ENCODE results near the gene FOXO3. TPM values are rescaled to one million over a fixed set of nuclear protein-coding genes. Genes with fewer than 3 reads are reported as not detected.

FOXO3 gene
- total RNA-seq, 2 donors from 2014 or later = 33.4 to 61.7 TPM

- intact Hi-C loops (cut with DNase I) = no loop called here
- peaks cover 2% of the 10 kb centered on the region for H3K4me1 ChIP-seq
- no peaks in the 10 kb centered on the region for H3K9me3 ChIP-seq
These were observed 129.8 kb downstream of the FOXO3 start for GRCh38 chr6:108690326-108691049.

GRCh38 chr6:108693430-108694154, 132.9 kb downstream of the FOXO3 start:
- no peak for DNase-seq
- Histone ChIP-seq H3K4me3 (no peak overlapping the region), H3K27me3 (no peaks in the 10 kb centered on the region)

More at GRCh38 chr6:108690326-108691049, 129.8 kb downstream of the FOXO3 start:
- Histone ChIP-seq H3K27ac (no peak overlapping the region), H3K36me3 (no peaks in the 10 kb centered on the region), H3K27me3 (no peaks in the 10 kb centered on the region), H3K9ac (ENCODE audit: low read depth in 2 of 2, low read length in 2 of 2) (no peak overlapping the region), H3K4me3 (no peak overlapping the region)
- TF ChIP-seq CTCF (IDR thresholded peaks at IDR 0.05) = no peak
- DNase-seq = no peak

GRCh38 chr6:108694816-108695215, 134.1 kb downstream of the FOXO3 start:
- DNase-seq = no peak
- Histone ChIP-seq H3K4me3 (no peak overlapping the region), H3K36me3 (no peaks in the 10 kb centered on the region), H3K27me3 (no peaks in the 10 kb centered on the region), H3K27ac (no peak overlapping the region), H3K4me1 (no peaks in the 10 kb centered on the region), H3K9ac (ENCODE audit: low read depth in 2 of 2, low read length in 2 of 2) (no peak overlapping the region), H3K9me3 (no peaks in the 10 kb centered on the region)
- TF ChIP-seq CTCF (IDR thresholded peaks at IDR 0.05) = no peak
- intact Hi-C loops (cut with DNase I) = no loop called here

More at GRCh38 chr6:108693430-108694154, 132.9 kb downstream of the FOXO3 start:
- intact Hi-C loops (cut with DNase I) = no loop called here
- Histone ChIP-seq H3K9ac (ENCODE audit: low read depth in 2 of 2, low read length in 2 of 2) (no peak overlapping the region), H3K36me3 (no peaks in the 10 kb centered on the region), H3K4me1 (no peaks in the 10 kb centered on the region), H3K9me3 (no peaks in the 10 kb centered on the region), H3K27ac (no peak overlapping the region)
- no peak for TF ChIP-seq CTCF (IDR thresholded peaks at IDR 0.05)

- H3K9ac ChIP-seq (ENCODE audit: low read depth in 2 of 2, low read length in 2 of 2) = no peak overlapping the region
- no peak overlapping the region for H3K4me3 ChIP-seq
- intact Hi-C loops (cut with DNase I) = no loop called here
- DNase-seq = no peak
- no peak for TF ChIP-seq CTCF (IDR thresholded peaks at IDR 0.05)
- H3K27ac ChIP-seq = no peak overlapping the region
- H3K36me3 ChIP-seq = no peaks in the 10 kb centered on the region
- H3K27me3 ChIP-seq = no peaks in the 10 kb centered on the region
- no peaks in the 10 kb centered on the region for H3K4me1 ChIP-seq
- no peaks in the 10 kb centered on the region for H3K9me3 ChIP-seq
These were observed 136.9 kb downstream of the FOXO3 start for GRCh38 chr6:108697561-108698161.

GRCh38 chr6:108698593-108699289, 138.0 kb downstream of the FOXO3 start:
- Histone ChIP-seq H3K9me3 (no peaks in the 10 kb centered on the region), H3K27ac (no peak overlapping the region), H3K27me3 (no peaks in the 10 kb centered on the region), H3K4me3 (no peak overlapping the region), H3K9ac (ENCODE audit: low read depth in 2 of 2, low read length in 2 of 2) (no peak overlapping the region), H3K4me1 (no peaks in the 10 kb centered on the region), H3K36me3 (no peaks in the 10 kb centered on the region)
- intact Hi-C loops (cut with DNase I) = no loop called here
- no peak for TF ChIP-seq CTCF (IDR thresholded peaks at IDR 0.05)
- no peak for DNase-seq
